Measurements from ENCODE around the gene IRX6. TPM values are rescaled to one million over a fixed set of nuclear protein-coding genes. Genes with fewer than 3 reads are reported as not detected.

Gene IRX6
- total RNA-seq, 1 donor from 2014 or later: not detected

DNA sequence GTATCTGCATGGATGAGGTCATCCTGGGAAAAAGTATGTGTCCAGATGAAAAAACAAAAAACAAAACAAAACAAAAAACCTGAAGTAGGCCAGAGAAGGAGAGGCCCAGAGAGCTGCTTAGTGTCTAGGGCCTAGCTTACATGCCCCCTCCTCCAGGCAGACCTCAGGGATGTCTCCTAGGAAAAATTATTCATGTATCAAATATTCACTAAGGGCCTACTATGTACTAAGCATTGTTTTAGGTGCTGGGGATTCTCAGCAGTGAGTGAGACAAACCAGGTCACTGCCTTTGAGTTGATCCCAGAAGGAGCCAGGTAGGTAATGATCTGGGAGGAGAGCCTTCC, 49.5 kb downstream of the IRX6 start:
- no peak overlapping the region for H3K9ac ChIP-seq
- no peak overlapping the region for H3K4me2 ChIP-seq
- H4K20me1 ChIP-seq (ENCODE audit: low read depth): no peaks in the 10 kb centered on the region
- Mint-ChIP-seq H3K4me1 (peaks cover 77% of the 10 kb centered on the region), H3K27ac (peak overlapping the region; percentile 74), H3K36me3 (no peaks in the 10 kb centered on the region), H3K9me3 (no peaks in the 10 kb centered on the region), H3K27me3 (ENCODE audit: insufficient read depth, low read depth) (peaks cover 11% of the 10 kb centered on the region), H3K4me3 (no peak overlapping the region)
- peaks cover 13% of the 10 kb centered on the region for H3F3A ChIP-seq (ENCODE audit: low read depth)
- H3K79me2 ChIP-seq (ENCODE audit: low read depth): no peaks in the 10 kb centered on the region
- H2AFZ ChIP-seq (replicated peaks): no peak overlapping the region
- peaks cover 25% of the 10 kb centered on the region for H3K27me3 ChIP-seq
- H3K4me3 ChIP-seq: no peak overlapping the region
- no peaks in the 10 kb centered on the region for H3K36me3 ChIP-seq
- H3K9me3 ChIP-seq (ENCODE audit: low read depth): no peaks in the 10 kb centered on the region
- peaks cover 9% of the 10 kb centered on the region for H3K4me1 ChIP-seq
- DNase-seq (ENCODE audit: low spot score): no peak
- TF ChIP-seq EZH2 (IDR thresholded peaks at IDR 0.05) (no peak), EZH2phosphoT487 (IDR thresholded peaks at IDR 0.05) (no peak)
- TF ChIP-seq, protein P1, sequence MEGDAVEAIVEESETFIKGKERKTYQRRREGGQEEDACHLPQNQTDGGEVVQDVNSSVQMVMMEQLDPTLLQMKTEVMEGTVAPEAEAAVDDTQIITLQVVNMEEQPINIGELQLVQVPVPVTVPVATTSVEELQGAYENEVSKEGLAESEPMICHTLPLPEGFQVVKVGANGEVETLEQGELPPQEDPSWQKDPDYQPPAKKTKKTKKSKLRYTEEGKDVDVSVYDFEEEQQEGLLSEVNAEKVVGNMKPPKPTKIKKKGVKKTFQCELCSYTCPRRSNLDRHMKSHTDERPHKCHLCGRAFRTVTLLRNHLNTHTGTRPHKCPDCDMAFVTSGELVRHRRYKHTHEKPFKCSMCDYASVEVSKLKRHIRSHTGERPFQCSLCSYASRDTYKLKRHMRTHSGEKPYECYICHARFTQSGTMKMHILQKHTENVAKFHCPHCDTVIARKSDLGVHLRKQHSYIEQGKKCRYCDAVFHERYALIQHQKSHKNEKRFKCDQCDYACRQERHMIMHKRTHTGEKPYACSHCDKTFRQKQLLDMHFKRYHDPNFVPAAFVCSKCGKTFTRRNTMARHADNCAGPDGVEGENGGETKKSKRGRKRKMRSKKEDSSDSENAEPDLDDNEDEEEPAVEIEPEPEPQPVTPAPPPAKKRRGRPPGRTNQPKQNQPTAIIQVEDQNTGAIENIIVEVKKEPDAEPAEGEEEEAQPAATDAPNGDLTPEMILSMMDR (IDR thresholded peaks at IDR 0.05): no peak
- H3K27ac ChIP-seq: no peak overlapping the region

DNA sequence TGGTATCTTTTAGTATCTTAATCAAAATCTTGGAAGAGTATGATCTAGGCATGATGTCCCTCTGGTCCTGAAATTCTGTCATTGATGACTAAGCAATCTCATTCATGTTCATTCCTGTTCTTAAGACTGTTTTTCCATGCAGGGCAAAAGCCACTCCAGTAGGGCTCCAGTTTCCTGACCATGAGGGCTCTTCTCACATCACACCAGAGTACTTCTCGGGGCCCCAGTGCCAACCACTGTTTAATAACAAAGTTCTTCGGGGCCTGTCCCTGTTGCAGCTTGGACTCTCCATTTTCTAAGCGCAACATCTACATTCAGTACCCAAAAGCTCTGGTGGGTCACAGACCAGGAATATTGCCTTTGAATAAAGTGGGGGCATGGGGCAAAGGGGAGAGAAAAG, 52.0 kb downstream of the IRX6 start:
- H3K4me1 ChIP-seq: peaks cover 3% of the 10 kb centered on the region
- TF ChIP-seq, protein P1 (IDR thresholded peaks at IDR 0.05): no peak
- TF ChIP-seq EZH2 (IDR thresholded peaks at IDR 0.05): no peak
- TF ChIP-seq EZH2phosphoT487 (IDR thresholded peaks at IDR 0.05): no peak

GRCh38 chr16:55376567-55377167, 52.7 kb downstream of the IRX6 start:
- Mint-ChIP-seq H3K9me3 (no peaks in the 10 kb centered on the region), H3K27me3 (ENCODE audit: insufficient read depth, low read depth) (peaks cover 9% of the 10 kb centered on the region), H3K36me3 (no peaks in the 10 kb centered on the region), H3K4me3 (no peak overlapping the region), H3K4me1 (peaks cover 55% of the 10 kb centered on the region), H3K27ac (no peak overlapping the region)
- H3K79me2 ChIP-seq (ENCODE audit: low read depth): no peaks in the 10 kb centered on the region
- TF ChIP-seq EZH2 (IDR thresholded peaks at IDR 0.05): no peak
- H3K9me3 ChIP-seq (ENCODE audit: low read depth): no peaks in the 10 kb centered on the region
- H3K4me2 ChIP-seq: no peak overlapping the region
- no peak overlapping the region for H3K9ac ChIP-seq
- no peaks in the 10 kb centered on the region for H4K20me1 ChIP-seq (ENCODE audit: low read depth)
- no peak for DNase-seq (ENCODE audit: low spot score)
- no peaks in the 10 kb centered on the region for H3K27me3 ChIP-seq
- H3K36me3 ChIP-seq: no peaks in the 10 kb centered on the region
- peaks cover 7% of the 10 kb centered on the region for H3F3A ChIP-seq (ENCODE audit: low read depth)
- no peak overlapping the region for H2AFZ ChIP-seq (replicated peaks)
- H3K4me3 ChIP-seq: no peak overlapping the region
- peaks cover 3% of the 10 kb centered on the region for H3K4me1 ChIP-seq
- H3K27ac ChIP-seq: no peak overlapping the region

More for the DNA sequence above, 52.0 kb downstream of the IRX6 start:
- Histone ChIP-seq H3K27ac (no peak overlapping the region), H4K20me1 (ENCODE audit: low read depth) (no peaks in the 10 kb centered on the region), H3K27me3 (no peaks in the 10 kb centered on the region), H3K9ac (no peak overlapping the region), H3K36me3 (no peaks in the 10 kb centered on the region), H3K79me2 (ENCODE audit: low read depth) (no peaks in the 10 kb centered on the region), H3K4me3 (no peak overlapping the region), H3K4me2 (no peak overlapping the region), H2AFZ (replicated peaks) (no peak overlapping the region), H3K9me3 (ENCODE audit: low read depth) (no peaks in the 10 kb centered on the region), H3F3A (ENCODE audit: low read depth) (peaks cover 7% of the 10 kb centered on the region)
- no peak overlapping the region for H3K4me3 Mint-ChIP-seq
- peaks cover 61% of the 10 kb centered on the region for H3K4me1 Mint-ChIP-seq
- peaks cover 9% of the 10 kb centered on the region for H3K27me3 Mint-ChIP-seq (ENCODE audit: insufficient read depth, low read depth)
- no peaks in the 10 kb centered on the region for H3K9me3 Mint-ChIP-seq
- H3K36me3 Mint-ChIP-seq: no peaks in the 10 kb centered on the region
- DNase-seq (ENCODE audit: low spot score): no peak
- H3K27ac Mint-ChIP-seq: no peak overlapping the region

DNA sequence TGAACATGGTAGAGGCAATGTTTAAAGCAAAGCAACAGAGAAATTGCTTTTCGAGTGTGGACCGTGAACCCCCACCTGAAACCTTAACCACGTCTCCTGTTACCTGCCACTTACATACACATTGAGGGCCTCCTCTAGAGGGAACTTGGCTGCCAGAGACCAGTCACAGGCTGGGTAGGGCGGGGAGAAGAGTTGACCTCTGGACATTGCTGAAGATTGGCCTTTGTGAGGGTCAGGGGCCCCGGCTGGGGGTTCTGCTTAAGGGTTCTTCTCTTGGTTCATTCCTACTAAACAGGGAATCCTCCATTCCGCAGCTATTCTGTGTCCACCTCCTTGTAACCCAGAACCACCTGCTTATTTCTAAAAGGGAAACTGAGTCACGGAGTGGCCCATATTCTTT, 53.8 kb downstream of the IRX6 start:
- Histone ChIP-seq H2AFZ (replicated peaks) (no peak overlapping the region), H3K79me2 (ENCODE audit: low read depth) (no peaks in the 10 kb centered on the region), H3K27ac (no peak overlapping the region), H3K9ac (no peak overlapping the region), H3K9me3 (ENCODE audit: low read depth) (no peaks in the 10 kb centered on the region), H3F3A (ENCODE audit: low read depth) (peaks cover 6% of the 10 kb centered on the region), H3K4me1 (peaks cover 3% of the 10 kb centered on the region), H3K4me3 (no peak overlapping the region), H3K36me3 (no peaks in the 10 kb centered on the region), H3K4me2 (no peak overlapping the region), H4K20me1 (ENCODE audit: low read depth) (no peaks in the 10 kb centered on the region), H3K27me3 (no peaks in the 10 kb centered on the region)
- Mint-ChIP-seq H3K36me3 (no peaks in the 10 kb centered on the region), H3K9me3 (no peaks in the 10 kb centered on the region), H3K27me3 (ENCODE audit: insufficient read depth, low read depth) (peaks cover 14% of the 10 kb centered on the region), H3K27ac (no peak overlapping the region), H3K4me3 (no peak overlapping the region), H3K4me1 (peaks cover 43% of the 10 kb centered on the region)
- no peak for DNase-seq (ENCODE audit: low spot score)
- TF ChIP-seq, protein P1 (IDR thresholded peaks at IDR 0.05): no peak
- TF ChIP-seq EZH2phosphoT487 (IDR thresholded peaks at IDR 0.05): no peak
- no peak for TF ChIP-seq EZH2 (IDR thresholded peaks at IDR 0.05)
